EH (cell line): ENCODE data around the gene SDHAF2.
A peak's percentile ranks its signal among the peaks of the same experiment; 100 is the strongest.
"Not testable (repeated sequence)": the region's sequence is repeated elsewhere in the genome, so short reads cannot be mapped to it uniquely, and the experiment has no call there.

Experiments
- DNase-seq: peaks from one replicate; pipeline ENCODE4 v3.0.0-alpha.2; 2015; ENCODE audit warnings: low read depth

SDHAF2 gene

DNA sequence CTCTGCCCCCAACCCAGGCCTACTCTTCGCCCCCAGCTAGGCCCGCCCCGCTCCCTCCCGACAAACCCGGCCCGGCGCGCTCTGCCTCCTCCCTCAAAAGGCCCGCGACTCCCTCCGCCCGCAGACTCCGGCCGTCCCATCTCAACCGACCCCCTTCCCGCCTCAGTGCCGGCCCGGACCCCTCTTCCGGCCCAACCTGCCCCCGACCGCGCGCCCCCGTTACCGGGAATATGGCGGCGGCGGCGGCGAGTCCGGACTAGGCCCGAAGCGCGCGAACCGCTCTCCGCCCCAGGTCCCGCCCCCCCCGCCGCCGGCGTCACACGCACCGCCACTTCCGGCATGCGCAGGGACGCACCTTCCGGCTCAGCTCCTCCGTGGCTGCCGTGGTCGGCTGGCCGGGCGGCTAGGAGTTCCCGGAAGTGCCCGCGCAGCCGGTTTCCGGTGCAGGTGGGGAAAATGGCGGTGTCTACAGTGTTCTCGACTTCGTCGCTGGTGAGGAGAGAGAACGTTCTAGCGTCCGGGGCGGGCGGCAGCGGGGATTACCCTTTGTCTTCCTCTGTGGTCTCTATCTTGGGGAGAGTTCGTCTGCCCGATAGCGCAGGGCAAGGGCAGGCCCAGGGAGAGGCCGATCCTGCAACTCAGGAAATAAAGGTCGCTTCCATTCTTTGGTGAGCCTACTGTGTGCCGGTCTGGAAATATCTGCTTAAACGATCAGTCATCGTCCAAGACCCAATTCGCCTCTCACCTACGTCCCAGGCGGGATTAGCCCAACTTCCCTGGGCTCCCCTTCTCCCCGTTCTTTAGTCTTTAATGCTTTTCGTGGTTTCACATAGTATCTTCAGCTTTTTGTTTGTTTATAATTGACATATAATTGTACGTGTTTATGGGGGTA is at the start of gene SDHAF2, which contains the start of gene CPSF7:
Gene SDHAF2 (plus strand): TSS at position 434 of the 892 bp plus-strand sequence. CDS start 23 bp downstream, at position 457.
Gene CPSF7 (minus strand): TSS at position 285 of the 892 bp plus-strand sequence. CDS start 740 bp downstream, outside the sequence.
- peak; percentile 95 for DNase-seq

DNA sequence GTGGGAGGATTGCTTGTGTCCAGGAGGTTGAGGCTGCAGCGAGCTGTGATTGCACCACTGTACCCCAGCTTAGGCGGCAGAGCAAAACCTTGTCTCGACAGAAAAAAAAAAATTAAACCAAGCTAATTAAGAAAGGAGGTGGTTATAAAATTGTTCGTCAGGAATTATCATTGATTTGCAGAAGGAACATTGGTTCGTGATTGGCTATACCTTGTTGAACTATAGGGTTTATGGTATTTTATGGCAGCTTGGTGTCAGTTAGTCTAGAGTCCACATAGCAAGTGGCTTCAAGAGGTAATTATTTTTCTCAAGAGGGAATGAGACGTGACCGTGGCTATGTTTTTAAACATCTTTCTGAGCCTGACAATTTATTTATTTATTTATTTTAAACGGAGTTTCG is 49.0 kb upstream of the SDHAF2 start:
- no peak for DNase-seq

DNA sequence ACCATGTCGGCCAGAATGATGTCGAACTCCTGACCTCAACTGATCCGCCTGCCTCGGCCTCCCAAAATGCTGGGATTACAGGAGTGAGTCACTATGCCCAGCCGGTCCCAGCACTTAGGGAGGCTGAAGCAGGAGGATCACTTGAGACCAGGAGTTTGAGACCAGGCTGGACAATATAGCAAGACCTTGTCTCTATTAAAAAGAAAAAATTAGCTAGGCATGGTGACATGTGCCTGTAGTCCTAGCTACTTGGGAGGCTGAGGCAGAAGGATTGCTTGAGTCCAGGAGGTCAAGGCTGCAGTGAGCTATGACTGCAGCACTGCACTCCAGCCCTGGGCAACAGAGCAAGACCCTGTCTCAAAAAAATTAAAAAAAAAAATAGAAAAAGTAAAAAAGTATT is 46.1 kb upstream of the SDHAF2 start:
- DNase-seq: not testable (repeated sequence)

DNA sequence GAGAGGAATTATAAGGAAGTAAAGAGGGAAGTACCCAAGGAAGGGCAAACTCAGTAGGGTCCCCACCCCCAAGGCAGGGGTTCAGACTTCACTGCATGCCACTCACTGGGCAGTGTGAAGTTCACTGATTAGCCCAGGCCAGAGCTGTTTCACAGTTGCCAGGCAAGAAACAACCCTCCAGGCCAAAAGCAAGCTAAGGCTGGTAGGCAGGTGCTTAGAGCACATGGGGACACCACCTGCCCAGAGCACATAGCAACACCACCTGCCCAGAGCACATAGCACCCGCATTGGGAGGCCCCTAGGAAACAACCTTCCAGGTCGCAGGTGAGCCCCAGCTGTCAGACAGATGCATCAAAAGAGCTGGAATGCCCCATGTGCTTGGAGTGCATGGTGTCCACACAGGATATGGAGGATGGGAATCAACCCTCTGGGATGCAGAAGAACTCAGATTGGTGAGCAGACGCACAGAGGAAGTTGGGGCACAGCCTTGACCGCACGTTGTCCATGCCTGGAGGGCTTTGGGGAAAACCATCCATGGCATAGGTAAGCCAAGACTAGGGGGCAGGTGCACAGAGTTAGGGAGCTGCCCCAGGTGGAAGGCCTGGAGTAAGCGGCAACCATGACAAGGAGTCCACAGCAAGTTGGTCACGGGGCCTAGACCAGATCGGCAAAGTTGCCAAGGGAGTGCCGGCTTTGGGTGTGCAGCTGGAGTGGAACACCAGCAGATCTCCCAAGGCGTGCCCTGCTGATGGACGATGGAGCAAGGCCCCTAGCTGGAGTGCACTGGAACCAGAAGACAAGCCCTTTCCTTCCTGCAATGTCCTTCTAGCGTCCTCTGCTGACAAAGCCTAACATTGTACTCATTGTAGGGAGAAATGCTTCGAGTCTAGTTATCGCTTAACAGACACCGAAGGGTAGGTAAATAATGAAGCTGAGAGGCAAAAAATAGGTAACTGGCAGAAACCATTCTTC is 45.4 kb upstream of the SDHAF2 start:
- no peak for DNase-seq

DNA sequence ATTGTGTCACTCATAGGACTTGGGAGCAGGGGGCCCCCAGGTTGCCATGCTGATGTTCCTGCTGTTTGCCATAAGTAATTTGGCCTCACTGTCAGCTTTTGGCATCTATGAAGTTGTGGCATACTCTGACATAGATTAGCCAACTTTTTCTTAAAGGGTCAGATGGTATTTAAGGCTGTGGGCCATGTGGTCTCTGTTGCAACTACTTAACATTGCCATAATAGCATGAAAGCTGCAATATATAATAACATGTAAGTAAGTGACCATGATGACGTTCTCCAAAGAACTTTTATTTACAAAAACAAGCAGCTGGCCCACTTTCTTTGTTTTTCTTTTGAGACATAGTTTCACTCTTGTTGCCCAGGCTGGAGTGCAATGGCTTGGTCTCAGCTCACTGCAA is 39.8 kb upstream of the SDHAF2 start:
- DNase-seq: no peak

DNA sequence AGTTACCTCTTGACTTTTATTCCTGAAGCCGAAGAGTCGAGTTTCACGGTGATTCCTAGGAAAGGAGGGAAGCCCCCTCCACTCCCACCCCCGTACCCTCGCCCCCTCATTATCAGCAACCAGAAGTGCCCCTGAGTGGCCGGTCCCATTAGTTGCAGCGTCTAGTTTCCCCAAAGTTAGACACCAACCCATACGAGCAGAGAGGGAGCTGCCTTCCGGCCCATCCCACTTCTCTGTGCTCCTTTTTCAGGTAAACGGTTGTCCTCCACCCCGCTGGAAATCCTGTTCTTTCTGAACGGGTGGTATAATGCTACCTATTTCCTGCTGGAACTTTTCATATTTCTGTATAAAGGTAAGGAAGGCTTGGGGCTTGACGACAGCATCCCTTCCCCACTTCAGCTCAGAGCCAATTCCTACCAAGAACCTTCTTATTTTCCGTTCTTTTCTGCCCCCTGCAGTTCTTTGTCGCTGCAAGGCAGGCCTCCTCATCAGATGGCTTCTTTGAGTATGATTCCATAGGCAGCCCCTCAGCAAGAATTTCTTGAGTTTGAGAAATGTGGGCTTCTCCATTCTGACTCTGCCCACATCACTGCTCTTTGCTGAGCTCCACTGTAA is 36.8 kb upstream of the SDHAF2 start:
- DNase-seq: peak; percentile 44

DNA sequence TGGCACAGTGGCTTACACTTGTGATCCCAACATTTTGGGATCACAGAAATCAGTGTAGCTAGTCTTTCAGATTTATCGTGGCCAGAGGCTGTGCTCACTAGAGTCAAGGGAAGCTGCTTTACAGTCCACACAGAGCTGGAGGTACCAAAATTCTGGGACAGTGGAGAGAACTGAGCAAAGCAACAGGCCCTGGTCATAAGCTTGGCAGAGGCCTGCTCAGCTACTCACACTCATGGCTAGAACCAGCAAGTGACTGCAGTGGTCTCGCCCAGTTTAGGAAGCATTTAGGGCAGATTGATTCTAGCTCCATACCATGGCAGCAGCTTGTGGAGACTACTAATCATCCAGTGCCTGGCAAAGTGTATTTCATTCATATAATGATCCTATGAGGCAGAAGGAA is 28.8 kb upstream of the SDHAF2 start:
- DNase-seq: no peak

DNA sequence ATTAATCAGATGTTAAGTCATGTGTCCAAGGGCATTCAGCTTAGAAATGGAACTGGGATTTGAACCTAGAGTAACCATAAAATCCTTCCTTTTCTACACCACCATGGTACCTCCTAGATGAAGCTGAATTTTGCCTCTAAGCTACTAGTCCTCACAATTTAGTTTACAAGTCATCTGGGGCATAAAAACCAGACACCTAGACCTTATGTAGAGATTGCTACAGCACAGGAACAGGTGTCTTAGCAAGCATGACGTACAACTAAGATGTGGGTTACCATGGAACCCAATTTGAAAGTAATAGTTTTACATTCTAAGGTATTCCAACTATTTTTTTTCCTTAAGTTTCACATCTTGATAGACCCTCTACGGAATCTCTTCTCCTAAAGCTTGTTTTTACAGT is 28.4 kb upstream of the SDHAF2 start:
- no peak for DNase-seq

DNA sequence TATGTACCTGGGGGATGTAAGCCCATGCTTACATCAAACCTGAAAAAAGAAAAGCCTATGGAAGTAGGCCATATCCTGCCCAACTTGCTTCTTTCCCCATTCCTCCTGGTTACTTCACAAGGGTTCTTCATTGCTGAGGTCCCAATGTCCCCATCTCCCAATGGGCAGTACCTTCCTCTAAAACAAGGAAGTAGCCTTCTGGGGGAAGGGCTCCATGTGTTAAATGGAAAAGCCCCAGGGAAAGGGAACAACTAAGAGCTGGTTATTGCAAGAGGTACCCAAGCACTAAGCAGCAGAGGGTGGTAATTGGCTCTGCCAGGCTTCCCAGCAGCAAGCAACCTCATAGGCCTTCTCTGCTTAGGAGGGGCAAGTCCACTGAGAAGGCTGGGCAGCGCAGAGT is 26.3 kb upstream of the SDHAF2 start:
- DNase-seq: no peak

DNA sequence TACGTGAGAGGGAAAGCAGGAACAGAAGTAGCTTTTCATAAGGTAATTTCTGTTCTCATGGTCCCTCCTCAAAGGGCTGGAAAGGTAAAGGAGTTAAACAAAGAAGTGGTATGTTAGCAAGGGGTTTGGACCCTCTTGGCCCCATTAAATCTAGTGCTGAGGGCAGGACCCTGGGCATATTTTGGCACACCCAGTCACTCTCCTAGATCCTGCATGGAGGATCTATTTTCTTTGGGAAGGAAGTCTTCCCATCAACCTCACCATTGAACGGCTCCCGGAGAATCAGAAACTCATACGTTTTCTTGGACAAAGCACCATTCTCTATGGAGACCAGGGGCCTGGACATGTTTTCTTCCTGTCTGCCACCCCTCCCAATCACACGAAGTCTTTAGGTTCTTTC is 25.8 kb upstream of the SDHAF2 start:
- no peak for DNase-seq

DNA sequence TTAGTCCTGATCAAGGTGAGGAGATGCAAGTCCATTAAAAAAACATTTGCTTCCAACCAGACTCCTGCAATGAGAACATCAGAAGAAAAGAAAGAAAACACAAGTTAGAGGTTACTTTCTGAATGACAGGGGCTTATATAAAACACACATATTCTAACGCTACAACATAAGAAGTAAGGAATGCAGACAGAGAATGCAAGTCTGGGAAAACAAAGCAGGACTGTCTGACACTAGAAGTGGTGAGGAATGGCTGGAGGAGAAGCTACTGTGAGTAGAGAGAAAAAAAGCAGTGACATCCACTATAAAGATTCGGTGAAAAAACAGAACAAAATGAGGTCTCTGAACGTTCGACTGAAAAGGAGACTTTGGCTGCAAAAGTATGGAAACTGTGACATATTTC is 25.3 kb upstream of the SDHAF2 start:
- no peak for DNase-seq

DNA sequence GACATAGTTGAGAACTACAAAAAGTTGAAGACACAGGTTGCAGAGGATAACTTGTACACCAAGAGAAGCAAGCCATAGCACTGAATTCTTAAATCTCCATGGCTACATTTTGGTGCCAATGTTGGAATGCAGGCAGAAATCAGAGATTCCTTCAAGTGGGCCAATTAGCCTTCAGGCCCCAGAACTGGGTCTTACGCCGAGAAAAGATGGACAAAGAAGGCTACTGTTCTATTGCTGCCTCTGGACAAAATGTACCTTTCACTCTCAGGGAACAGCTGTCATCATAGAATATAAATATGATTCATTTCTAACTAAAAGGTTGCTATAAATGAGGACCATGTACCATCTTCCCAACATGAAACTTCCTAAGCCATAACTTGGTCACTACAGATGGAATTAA is 23.9 kb upstream of the SDHAF2 start:
- no peak for DNase-seq

DNA sequence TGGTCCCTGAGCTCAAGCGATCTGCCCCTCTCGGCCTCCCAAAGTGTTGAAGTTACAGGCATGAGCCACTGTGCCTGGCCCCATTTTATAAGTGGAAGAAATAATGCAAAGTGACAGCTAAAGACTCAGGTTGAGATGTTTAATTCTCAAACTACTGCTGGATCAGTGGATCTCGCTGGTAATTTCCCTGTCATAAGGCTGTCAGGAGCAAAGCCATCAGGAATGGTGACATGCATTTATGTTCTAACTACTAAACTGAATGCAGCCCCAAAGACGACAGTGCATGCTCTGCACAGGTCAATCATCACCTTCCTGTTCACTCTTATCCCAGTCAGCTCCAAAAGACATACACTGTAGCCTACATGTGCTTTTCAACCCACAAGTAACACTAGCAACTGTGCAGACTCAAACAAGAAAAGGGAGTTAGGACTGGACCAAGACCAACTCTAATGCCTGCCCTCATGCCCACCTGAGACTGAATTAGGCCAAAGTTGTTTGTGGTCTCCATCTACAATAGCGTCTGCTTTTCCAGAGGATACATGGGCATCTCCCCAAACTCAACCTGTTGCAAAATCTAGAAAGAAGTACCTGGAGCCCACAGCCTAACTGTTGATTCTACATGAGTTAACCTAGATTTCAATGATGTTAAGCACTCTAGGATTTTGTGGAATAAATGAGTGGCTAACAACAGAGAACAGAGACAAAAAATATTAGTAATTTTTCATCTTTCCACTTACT is 22.8 kb upstream of the SDHAF2 start:
- DNase-seq: no peak

DNA sequence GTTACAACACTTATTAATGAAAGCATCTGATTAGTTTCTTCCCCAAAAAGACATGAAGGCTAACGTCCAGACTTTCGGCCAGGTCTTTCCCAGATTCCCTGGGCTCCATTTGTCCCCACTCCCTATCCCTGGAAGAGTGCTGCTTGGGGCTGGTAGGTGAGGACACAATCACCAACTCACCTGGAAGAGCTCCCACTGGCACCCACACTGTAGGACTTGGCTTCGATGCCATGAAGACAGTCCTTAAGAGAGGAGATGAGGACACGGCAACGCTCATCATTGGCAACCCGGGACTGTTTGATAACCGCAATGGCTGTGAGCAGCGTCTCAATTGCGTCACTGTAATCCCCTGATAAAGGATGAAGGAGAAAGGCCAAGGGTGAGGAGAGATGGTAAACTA is 18.3 kb upstream of the SDHAF2 start:
- DNase-seq: no peak

DNA sequence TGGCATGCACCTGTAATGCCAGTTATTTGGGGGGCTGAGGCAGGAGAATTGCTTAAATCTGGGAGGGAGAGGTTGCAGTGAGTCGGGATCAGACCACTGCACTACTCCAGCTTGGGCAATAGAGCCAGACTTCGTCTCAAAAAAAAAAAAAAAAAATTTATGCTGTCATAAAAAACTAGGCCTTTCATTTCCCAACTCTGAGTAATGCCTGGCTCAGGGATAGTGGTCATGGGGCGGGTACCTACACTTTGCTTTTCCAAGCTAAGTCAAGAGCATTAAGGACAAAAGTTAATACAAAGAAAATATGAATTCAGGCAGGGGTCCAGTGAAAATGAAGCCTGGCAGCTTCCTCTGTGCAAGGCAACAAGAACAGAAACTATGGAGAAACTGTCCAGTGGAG is 16.4 kb upstream of the SDHAF2 start:
- DNase-seq: peak; percentile 21

DNA sequence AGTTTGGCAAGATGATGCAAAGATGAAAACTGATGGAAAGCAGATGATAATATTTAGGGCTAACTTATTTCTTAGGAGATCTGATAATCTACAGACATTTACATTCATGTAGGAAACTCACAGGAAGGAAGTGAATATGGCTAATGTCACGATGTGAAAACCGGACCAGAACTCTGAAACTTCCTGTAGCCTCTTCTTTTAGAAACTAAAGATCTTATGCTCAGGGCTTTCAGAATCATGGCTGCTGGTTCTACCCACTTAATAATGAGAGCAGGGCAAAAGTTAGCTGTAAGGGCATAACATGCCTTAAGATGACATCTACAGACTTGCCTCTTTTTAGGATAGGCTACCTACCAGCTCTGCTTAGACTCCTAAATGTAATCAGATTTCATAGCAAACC is 15.4 kb upstream of the SDHAF2 start:
- no peak for DNase-seq

DNA sequence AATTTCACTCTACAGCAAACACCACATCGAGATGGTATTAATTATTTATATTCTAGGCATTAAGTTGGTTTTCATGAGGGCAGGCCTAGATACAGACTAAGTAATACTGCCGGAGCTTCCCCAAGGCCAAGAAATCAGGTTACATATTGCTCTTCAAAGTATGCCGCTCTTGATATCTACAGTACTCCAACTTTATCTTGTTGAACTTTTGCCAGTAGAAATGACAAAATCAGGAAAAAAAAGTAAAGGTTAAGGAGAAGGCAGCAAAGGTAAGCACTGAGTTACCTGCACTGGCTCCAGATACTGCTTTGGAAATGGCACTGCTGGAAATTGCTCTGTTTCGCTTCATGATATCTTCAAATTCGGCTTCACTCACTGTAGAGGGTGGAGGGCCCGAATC is 14.5 kb upstream of the SDHAF2 start:
- DNase-seq: no peak

DNA sequence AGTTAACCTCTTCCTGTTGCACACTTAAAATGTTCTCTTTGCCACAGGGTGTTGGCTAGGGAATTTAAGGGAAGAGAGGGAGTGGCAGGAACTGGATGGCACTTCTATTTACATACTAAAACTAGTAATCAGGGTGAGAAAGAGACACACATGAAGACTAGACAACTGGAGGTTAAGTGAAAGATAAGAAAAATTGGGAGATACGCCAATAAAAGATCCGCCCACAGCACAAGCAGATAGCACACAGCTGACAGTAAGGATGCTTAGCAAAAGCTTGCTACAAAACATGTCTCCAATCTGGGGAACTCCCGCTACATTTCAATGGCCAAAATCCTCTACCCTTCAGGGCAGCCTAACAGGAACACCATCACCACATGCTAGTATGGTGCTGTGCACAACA is 13.0 kb upstream of the SDHAF2 start:
- DNase-seq: no peak

DNA sequence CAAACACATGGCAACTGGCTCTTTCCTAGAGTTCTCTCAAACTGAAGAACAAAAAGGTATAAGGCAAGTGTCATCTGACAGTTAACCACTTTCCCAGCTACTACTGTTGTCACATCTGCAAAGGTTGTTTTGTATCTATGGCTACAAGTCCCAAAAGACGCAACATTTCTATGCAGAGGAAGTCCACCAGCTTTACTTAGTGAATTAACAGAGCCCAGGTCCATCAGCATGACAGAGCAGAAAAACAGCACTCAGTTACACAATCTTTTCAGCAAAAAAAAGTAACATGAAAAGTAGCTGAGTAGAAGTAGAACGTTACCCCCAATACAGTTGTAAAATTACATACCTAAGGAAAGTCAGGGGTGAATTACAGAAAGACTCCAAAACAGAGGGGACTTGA is 12.3 kb upstream of the SDHAF2 start:
- DNase-seq: no peak

DNA sequence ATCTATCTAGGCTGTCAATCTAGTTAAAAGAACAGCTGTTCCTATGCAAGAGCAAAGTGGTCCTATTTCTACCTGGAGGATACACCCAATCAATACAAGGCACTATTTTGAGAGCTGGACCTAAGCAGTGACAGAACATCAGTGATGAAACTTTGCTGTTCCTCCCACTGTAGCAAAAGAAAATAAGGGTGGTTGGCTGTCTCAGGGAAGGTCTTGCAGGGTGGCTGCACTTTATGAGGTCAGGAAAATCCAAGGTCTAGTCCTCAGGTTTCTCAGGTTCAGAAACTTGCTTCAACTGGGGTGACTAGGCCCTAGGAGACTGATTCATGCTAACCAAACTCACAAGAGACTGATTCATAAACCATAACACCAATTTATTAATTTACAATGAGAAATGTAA is 11.8 kb upstream of the SDHAF2 start:
- no peak for DNase-seq

DNA sequence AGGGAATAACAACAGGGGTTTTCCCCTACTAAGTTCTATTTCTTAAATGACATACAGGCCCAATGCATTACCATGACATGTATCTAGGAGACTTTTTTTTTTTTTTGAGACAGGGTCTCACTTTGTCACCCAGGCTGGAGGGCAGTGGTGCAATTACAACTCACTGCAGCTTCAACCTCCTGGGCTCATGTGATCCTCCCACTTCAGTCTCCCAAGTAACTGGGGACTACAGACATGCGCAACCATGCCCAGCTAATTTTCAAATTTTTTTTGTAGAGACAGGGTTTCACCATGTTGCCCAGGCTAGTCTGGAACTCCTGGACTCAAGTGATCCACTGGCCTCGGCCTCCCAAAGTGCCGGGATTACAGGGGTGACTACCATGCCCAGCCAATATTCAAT is 7.7 kb upstream of the SDHAF2 start:
- DNase-seq: no peak
